Activated naive CD4-positive, alpha-beta T cell treated with anti-CD3 and anti-CD28 coated beads, Interleukin-2, amount 50 U/mL, for 16 hours (primary cell): ENCODE results near the gene ZMYND10.

Experiments
- DNase-seq: peaks from one replicate; pipeline ENCODE4 v3.0.0-alpha.2; 2020

Gene ZMYND10

DNA sequence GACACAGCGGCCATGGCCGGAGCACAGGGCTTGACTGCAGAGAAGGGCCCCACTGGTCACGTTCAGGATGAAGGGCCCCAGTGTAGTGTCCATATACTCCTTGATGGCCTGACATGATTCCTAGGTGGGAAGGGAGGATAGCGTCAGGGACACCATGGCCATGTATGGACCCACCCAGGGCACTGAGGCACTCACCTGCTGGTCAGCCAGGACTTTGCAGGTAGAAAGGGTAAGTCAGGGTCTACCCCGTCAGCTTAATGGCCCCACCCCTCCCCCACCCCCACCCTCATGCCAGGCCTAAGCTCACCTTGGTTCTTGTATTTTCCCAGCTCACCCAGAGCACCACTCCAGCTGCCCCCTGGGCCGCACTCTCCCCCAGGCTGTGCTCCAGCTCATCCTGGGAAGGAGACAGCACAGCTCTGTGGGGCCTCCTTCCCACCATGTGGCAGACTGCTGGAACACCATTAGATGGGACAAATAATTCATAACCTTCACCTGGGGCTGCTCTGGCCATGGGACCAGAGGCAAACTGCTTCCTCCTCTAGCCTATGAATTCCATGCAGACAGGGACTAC, 44.8 kb downstream of the ZMYND10 start:
- no peak for DNase-seq

GRCh38 chr3:50299929-50300680, 45.4 kb downstream of the ZMYND10 start:
- DNase-seq = no peak

DNA sequence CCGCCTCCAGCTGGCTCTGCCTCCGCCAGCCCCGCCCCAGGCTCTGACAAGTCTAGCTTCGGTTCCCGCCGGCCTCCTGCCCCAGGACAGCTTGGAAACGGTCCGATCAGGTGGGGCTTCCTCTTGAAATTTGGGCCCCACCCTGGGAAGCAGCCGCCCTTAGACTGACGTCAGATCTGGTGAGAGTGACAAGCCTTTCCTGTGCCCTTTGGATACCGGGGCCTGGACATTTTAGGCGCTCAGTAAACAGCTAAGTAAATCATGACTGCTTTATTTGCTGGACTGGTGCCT, 45.9 kb downstream of the ZMYND10 start:
- no peak for DNase-seq

- peak; percentile 99 for DNase-seq
These were observed 46.5 kb downstream of the ZMYND10 start, which contains the start of the genes HYAL3 and NAA80 for GRCh38 chr3:50298836-50299637. TSS of gene HYAL3 (minus strand) at chr3:50299405. CDS start at chr3:50295602, 3,803 bp downstream. TSS of gene NAA80 (minus strand) at chr3:50299405. CDS start at chr3:50297463, 1,942 bp downstream.

DNA sequence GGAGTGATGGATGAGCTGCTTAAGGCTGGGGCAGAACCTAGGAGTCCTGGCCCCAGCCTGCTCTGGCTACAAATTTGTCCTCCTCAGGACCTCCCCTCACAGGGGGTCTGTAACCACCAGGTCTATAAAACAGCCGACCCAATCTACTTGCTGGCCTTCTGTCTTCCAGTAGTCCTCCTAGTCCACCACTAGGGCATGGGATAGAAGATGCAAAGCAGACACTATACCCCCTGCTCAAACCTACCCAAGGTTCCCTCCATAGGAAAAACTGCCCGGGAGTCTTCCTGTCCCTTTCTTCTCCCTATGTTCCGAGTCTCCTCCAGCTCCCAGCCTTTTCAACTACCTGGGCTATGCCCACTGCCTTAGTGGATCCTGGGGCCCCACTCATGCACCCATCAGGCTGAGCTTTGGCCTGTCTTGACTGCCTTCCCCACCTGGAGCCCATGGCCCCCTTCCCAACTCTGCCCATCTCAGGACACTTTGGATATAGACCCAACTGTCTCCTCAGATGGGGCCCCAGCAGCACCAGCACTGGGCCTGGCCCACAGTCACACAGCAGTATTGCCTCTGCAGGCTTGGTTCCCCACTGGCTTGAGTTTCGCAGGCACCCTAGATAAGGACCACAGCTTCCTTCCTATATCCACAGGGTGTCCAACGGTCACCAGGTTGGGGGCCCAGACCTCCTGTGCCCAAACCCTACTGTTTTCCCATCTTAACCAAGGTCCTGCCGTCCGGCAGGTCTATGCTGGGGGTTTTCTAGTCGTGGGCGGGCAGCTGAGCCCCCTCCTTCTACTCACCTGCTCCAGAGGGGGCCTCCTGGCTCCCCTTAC, 47.4 kb downstream of the ZMYND10 start:
- DNase-seq = no peak

DNA sequence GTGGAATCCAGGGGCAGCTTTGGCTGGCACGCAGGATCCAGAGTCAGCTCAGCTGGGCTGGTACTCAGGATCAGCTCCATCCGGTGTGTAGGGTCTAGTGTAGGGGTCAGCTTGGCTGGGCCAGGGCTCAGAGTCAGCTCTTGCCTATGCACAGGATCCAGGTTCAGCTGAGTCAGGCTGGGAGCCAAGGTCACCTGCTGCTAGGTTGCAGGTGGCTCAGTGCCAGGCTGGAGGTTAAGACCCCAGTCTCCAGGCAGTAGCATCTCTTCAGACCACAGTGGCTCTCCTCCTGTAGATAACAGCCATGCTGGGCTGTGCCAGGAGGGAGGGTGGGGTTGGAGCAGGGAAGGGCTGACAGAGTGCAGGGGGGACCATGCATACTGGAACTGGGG, 48.2 kb downstream of the ZMYND10 start:
- DNase-seq = no peak

DNA sequence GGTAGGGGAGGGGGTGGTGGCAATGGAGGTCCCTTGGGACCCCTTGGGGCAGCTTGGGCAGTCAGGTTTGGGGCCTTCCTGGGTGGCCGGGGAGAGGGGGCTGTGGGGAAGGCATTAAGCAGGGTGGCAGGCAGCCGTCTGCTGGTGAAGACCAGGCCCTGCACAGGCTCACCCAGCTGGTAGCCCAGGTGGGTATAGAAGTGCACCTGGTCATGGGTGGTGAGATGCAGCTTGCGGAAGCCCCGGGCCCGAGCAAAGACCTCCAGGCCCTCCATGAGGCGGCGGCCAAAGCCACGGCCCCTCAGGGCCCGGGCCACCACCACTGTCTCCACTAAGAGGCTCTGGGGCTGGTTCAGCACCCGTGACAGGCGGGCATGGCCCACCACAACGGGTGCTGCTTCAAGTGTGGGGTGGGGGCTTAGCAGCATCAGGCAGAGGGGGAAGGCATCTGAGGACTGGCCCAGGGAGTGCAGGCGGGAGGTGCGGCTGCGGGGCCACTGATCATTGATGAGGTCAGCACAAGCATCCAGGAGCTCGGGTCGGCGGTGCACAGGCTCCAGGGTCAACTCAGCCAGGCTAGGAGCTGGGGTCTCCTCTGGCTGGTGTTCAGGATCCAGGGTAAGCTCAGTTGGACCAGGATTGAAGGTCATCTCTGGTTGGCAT, 48.7 kb downstream of the ZMYND10 start:
- no peak for DNase-seq

DNA sequence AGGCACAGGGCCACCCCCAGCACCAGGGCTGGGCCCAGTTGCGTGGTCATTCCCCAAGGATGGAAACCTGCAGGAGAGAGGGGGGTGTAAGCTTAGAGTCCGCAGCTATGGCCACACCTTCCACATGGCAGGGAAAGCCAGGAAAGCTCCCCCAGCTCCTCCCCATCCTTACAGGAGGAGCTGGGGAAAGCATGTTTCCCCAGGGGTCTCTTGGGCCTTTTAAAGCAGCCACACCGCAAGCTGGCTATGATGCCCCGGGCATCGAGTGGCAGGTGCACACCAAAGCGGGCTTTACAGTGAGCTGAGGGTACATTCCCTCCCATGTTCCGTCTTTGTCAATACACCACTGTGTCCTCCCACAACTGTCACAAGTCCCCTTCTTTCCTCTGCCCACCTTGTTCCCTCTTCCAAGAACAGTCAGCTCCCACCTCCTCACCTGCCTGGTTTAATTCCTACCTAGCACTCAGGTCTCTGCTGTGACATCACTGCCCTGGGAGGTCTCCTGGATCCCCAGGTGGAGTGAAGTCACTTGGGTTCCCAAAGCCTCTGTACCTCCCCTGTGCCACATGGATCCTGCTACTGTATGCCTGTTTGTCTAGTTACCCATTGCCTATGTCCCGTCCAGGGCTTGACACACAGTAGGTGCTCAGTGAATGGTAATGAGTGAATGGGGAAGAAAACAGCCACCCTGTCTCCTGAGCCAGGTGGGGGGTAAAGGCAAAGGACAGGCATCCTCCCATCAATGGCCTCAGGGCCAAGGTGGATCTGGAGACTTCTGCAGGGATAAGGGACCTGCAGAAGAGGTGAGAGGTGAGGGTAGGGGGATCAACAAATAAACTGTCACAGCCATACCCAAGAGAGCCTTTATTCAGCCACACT, 49.7 kb downstream of the ZMYND10 start:
- DNase-seq = no peak

DNA sequence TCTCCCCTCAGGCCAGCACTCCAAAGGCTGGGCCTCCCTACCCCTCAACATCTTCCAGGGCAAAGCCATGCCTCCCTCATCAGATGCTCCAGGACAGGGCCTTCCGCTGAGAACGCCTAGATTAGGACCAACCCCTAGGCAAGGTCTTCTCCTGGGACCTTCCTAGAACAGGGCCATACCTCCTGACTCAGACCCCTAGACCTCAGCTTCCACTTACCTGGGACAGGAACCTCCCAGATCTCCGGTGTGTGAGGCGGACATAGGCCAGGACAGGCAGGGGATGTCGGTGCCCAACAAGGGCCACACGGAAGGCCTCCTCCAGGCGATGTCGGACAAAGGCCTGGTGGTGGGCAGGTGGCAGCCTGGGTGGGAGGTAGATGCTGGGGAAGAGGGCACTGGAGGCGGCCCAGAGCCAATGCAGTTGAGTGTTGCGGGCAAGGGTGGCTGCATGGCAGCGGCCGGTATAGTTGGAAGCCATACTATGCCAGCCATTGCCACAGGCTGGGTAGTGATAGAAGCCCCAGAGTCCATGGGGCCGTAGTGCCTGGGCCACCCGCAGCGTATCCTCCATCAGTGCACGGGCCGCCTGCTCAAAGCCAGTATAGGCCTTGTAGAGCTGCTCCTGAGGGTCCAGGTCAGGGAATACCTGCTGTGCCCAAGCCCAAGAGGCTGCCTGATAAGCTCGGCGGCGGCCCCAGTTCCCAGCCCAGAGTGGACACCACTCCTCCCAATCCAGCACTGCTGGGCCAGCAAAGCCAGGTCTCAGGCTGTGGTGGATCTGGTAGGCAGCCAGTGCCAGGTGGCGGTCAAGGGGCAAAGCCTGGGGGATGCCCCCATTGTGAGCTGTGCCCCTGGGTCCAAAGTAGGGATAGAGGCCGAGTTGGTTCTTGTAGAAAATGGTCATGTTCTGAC, 50.8 kb downstream of the ZMYND10 start:
- no peak for DNase-seq

GRCh38 chr3:50294089-50294488, 51.4 kb downstream of the ZMYND10 start:
- no peak for DNase-seq

- no peak for DNase-seq
These were observed 52.3 kb downstream of the ZMYND10 start for GRCh38 chr3:50293079-50293801.

DNA sequence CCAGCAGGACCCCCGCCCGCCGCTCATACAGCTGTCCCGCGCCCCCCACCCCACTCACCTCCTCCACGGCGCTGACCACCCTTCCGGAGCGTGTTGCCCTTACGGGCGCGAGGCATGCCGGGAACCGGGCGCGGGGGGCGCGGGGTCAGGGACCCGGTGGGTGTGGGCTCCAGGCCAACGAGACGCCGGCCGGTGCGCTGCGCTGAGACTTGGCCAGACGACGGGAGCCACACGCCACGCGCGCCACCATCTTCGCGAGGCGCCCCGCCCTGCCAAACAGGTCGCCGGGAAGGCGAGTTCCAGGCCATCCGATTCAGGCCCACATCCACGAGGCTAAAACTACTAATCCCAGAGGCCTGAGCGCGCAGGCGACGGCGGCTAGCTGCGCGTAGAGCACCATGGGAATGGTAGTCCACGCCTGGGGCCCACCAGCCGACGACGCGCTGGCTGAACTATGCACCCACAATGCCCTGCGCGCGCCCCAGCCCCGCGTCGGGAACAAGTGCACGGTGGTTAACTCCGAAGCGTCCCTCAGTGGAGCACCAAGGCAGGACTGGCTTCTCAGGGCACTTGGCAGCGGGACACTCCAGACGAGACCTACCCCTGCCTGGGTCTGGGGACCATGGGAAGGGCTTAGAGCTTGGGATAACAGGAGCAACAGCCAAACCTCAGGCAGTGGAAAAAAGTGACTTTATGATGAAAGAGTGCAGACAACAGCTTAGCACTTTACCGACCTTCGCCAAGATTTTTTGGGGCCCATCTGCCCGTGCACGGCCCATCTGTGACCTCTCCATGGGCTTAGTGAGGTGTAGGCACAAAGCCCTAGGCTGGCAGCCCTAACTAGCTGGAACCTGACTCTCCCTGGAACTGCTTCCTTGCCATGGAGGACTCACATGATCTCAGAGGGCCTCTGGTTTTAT, 53.1 kb downstream of the ZMYND10 start, which contains the start of gene IFRD2:
Gene IFRD2 (minus strand): TSS at position 271 of the 920 bp plus-strand sequence. CDS start 155 bp downstream, at position 116.
- DNase-seq = peak; percentile 96
